DLD1 (cell line): ENCODE results near the gene BSN.
"Not testable (repeated sequence)": the region's sequence is repeated elsewhere in the genome, so short reads cannot be mapped to it uniquely, and the experiment has no call there.

Experiments used
- in situ Hi-C: cut with HindIII; loops from 2 replicates; pipeline ENCODE4 v1.10.0; 2017; ENCODE audit warnings: low sequenced_read_pairs

The BSN gene

GRCh38 chr3:49534581-49535441 lies 19.5 kb upstream of the BSN start:
- in situ Hi-C loops: no loop called here

- in situ Hi-C loops: no loop called here
These were observed 18.1 kb upstream of the BSN start for GRCh38 chr3:49535971-49536874.

- in situ Hi-C loops: no loop called here
These were observed 17.3 kb upstream of the BSN start for GRCh38 chr3:49536875-49537533.

DNA sequence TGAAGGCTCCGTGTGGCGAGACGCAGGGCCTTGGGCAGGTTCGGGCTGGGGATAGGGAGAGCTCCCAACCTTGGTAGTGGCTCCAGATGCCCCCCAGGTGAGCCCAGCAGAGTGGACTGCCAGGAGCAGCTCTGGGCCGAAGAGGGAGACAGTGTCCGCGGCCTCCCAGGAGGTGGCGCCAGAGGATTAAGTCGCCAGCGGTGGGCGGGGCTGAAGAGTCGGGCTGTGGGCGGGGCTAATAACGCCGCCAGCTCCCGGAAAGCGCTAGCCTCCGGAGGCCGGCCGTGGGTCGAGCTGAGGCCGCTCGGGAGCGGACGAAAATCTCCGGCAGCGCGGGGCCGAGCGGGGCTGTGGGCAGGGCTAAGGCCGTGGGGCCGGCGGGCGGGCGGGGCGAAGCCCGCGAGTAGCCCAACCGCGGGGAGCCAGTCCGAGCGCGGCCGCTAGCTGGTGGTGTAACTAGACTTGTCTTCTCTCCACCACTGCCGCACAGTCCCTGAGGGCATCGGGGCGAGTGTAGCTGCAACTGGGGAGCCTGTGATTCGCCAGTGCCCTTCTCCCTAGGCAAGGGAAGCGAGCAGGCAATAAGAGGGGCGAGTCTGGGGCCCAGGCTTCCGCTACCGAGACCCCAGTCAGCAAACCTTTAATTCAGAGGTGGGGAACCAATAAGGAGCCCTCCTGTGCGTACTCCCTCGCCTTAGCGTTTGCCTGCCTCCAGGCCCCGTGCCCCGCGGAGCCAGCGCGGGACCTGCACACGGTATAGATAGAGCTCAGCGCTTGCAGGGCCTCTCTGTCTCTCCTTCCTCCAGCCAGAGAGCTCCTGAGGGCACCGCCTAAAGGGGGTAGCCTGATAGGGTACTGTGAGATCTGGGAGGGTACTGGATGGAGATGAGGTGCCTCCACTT lies 14.4 kb upstream of the BSN start:
- in situ Hi-C loops: no loop called here

DNA sequence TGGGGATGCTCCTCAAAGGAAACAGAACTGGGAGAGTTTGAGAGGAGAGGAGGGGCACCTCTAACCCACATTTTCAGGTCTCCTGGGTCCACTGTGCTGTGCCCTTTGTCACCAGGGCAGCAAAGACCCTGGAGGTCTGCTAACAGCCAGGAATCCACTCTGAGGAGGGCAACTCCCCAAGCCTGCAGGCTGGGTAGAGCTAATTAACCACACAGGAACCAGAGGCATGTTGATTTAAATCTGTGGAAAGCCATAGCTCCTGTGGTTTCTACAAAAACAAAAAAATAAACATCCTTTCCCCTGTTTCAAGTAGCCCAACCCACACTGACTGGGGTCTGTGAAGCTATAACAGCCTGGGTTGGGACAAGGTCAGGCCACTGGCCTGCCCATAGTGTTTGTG lies 2.2 kb upstream of the BSN start:
- in situ Hi-C loops: loop anchor here (25.0 kb wide), 1 partner anchor 635 kb away; the partner anchor contains the start of gene GNAT1

DNA sequence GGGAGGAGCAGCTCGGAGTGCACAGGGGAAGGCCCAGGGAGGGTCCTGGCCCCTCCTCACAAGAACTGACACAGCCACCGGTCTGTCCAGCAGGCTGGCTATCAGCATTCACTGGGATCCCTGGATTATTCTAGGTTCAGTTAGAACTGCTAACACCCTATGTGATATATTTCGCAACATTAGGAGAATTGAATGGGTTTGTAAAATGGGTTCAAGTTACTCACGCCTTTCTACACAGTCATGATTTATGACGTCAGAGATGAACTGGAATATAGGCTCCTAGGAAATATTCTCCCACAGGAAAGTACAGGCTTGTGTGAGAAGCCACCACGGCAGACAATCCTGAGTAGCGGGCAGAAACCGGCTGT lies 969 bp upstream of the BSN start:
- in situ Hi-C loops: loop anchor here (25.0 kb wide), 1 partner anchor 634 kb away; the partner anchor contains the start of gene GNAT1

GRCh38 chr3:49554633-49555265 lies 472 bp downstream of the BSN start:
- in situ Hi-C loops: loop anchor here (25.0 kb wide), 1 partner anchor 633 kb away; the partner anchor contains the start of gene GNAT1

DNA sequence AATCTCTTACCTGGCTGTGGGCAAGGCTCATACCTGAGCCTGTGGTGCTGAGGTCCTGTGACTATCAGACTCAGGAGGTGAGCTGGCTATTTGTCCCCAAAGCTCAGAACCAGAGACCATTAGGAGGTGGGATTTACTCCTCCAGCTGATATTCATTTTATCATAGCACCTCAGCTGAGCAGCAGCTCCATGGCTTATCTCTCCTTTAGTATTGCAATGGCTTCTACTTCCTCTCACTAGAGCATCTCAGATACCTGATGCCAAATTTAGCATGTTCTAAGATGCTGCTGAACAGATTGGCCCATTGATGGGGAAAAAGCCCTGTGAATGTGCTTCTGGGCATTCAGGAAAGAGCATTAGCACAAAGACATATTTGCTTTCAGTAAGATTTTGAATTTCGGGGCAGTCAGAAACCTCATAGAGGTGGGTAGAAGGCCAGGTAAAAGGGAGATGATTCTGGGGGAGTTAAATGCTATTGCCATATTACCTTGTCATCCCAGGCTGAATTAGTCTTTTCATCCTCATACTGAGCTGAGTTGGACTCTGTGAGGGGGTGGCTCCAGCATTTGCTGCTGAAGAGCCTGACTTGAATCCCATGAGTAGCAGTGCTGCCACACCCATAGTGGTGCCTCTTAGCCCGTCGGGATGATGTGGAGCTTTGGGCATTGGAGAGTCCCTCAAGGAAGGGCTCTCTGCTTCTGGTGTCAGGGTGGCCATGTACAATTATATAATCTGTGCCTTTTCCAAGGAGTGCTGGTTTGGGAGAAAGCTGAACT lies 2.4 kb downstream of the BSN start:
- in situ Hi-C loops: loop anchor here (25.0 kb wide), 1 partner anchor 631 kb away; the partner anchor contains the start of gene GNAT1

GRCh38 chr3:49563040-49563578 lies 8.8 kb downstream of the BSN start:
- in situ Hi-C loops: loop anchor here (25.0 kb wide), 1 partner anchor 624 kb away; the partner anchor contains the start of gene GNAT1

- in situ Hi-C loops: loop anchor here (25.0 kb wide), 1 partner anchor 624 kb away; the partner anchor contains the start of gene GNAT1
These were observed 9.5 kb downstream of the BSN start for GRCh38 chr3:49563766-49564165.

DNA sequence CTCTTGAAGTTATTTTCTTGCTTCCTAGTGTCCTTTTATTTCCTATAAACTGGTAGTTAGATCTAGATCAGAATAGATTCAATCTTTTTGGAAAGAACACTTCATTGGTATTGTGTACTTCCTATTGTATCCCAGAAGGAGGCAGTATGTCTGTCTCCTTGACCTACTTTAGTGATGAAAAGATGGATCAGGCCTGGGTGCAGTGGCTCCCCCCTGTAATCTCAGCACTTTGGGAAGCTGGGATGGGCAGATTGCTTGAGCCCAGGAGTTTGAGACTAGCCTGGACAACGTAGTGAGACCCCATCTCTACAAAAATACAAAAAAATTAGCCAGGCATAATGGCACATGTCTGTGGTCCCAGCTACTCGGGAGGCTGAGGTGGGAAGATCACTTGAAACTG lies 12.0 kb downstream of the BSN start:
- in situ Hi-C loops: loop anchor here (25.0 kb wide), 1 partner anchor 621 kb away; the partner anchor contains the start of gene GNAT1

GRCh38 chr3:49567406-49567805 lies 13.1 kb downstream of the BSN start:
- in situ Hi-C loops: loop anchor here (25.0 kb wide), 1 partner anchor 620 kb away; the partner anchor contains the start of gene GNAT1

DNA sequence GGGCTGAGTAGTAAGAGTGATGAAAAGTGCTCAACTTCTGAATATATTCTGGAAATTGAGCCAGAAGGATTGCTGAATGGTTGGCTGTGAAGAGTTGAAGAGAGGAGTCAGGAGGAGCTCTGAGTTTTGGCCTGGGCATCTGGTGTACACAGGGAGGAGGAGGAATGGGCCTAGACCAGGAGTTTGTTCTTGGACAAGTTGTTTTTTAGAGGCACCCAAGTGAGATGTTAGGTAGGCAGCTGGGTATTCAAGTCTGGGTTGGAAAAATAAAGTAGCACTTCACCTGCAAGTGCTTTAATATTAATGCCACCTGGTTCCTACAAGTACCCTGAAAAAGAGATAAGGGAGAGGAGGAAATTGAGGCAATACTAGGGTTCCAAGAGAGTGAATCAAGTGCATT lies 14.7 kb downstream of the BSN start:
- in situ Hi-C loops: loop anchor here (25.0 kb wide), 1 partner anchor 618 kb away; the partner anchor contains the start of gene GNAT1

DNA sequence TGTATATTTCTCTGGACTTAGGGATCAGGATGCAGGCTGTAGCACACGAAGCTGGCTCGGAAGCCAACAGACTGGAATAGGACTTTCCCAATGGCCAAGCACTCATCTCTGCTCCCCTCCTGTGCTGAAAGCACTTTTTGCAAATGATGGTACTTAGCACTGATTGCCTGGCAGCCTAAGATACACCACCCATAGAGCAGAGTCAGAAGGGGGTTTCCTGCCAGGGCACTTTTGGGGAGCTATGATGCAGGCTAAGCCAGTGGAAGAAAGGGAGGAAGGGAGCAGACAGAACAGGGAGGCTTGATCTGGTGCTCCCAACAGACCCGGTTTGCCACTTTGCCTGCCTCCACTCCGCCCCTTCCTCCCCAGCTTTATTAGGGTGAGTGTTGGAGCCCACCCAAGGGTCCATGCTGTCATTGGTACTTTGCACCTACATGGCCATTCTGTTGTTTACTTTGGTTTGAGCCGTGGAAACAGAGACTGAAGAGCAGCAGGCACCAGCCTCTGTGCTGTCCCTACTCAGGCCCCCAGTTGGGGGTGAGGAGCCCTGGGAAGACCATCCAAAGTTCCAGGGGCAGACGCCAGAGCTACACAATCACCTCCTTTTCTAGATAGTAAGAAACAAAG lies 15.9 kb downstream of the BSN start:
- in situ Hi-C loops: loop anchor here (25.0 kb wide), 1 partner anchor 617 kb away; the partner anchor contains the start of gene GNAT1

DNA sequence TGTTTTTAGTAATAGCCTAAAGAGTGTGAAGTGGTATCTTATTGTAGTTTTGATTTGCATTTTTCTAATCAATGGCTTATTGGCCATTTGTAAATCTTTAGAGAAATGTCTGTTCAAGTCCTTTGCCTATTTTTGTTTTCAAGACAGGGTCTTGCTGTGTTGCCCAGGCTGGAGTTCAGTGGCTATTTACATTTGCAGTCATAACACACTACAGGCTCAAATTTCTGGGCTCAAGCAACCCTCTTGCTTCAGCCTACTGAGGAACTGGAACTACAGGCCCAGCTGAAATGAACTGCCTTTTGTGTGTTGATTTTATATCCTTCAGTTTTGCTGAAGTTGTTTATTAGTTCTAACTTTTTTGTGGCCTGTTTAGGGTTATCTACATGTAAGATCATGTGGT lies 27.9 kb downstream of the BSN start:
- in situ Hi-C loops: no loop called here

- in situ Hi-C loops: not testable (repeated sequence)
These were observed 31.0 kb downstream of the BSN start for GRCh38 chr3:49585261-49585755.

- in situ Hi-C loops: no loop called here
These were observed 37.3 kb downstream of the BSN start for GRCh38 chr3:49591615-49592014.
